GM23248 (cell line): ENCODE data around the gene ASB4. TPM values are rescaled to one million over a fixed set of nuclear protein-coding genes. Genes with fewer than 3 reads are reported as not detected.
A peak's percentile ranks its signal among the peaks of the same experiment; 100 is the strongest.

Experiments used
- DNase-seq: peaks from one replicate; pipeline ENCODE4 v3.0.0-alpha.2; 2015
- H2AFZ ChIP-seq: fragments of 200-600 bp; sonication (generic); 2 replicates; pipeline ENCODE4 v1.6.1; 2016; ENCODE audit warnings: antibody characterized with exemption
- H3F3A ChIP-seq: fragments of 200-600 bp; sonication (generic); 2 replicates; pipeline ENCODE4 v1.6.1; 2016; ENCODE audit warnings: mild to moderate bottlenecking, antibody characterized with exemption, mixed run types; ENCODE audit not compliant: insufficient read depth
- H3K27ac ChIP-seq: fragments of 200-600 bp; sonication (generic); 2 replicates; pipeline ENCODE4 v1.5.1; 2016; ENCODE audit warnings: mild to moderate bottlenecking
- H3K27me3 ChIP-seq: fragments of 200-600 bp; sonication (generic); replicated peaks from 2 replicates; pipeline ENCODE4 v1.6.1; 2016; ENCODE audit warnings: mild to moderate bottlenecking; ENCODE audit not compliant: insufficient read depth
- H3K36me3 ChIP-seq: fragments of 200-600 bp; sonication (generic); 2 replicates; pipeline ENCODE4 v1.6.1; 2016; ENCODE audit warnings: low read depth, mild to moderate bottlenecking
- H3K4me1 ChIP-seq: fragments of 200-600 bp; sonication (generic); 2 replicates; pipeline ENCODE4 v1.6.1; 2016; ENCODE audit warnings: mild to moderate bottlenecking; ENCODE audit not compliant: insufficient read depth
- H3K4me2 ChIP-seq: fragments of 200-600 bp; sonication (generic); one replicate; pipeline ENCODE4 v1.6.1; 2016; ENCODE audit warnings: mild to moderate bottlenecking; ENCODE audit not compliant: unreplicated experiment
- H3K4me3 ChIP-seq: fragments of 200-600 bp; sonication (generic); 2 replicates; pipeline ENCODE4 v1.5.1; 2016; ENCODE audit warnings: mild to moderate bottlenecking
- H3K79me2 ChIP-seq: fragments of 200-600 bp; sonication (generic); 2 replicates; pipeline ENCODE4 v1.6.1; 2016; ENCODE audit warnings: mild to moderate bottlenecking; ENCODE audit not compliant: insufficient read depth
- H3K9ac ChIP-seq: fragments of 200-600 bp; sonication (generic); 2 replicates; pipeline ENCODE4 v1.6.1; 2016; ENCODE audit warnings: mild to moderate bottlenecking
- H3K9me2 ChIP-seq: fragments of 200-600 bp; sonication (generic); 2 replicates; pipeline ENCODE4 v1.6.1; 2016; ENCODE audit warnings: mixed run types, mild to moderate bottlenecking, moderate library complexity; ENCODE audit not compliant: insufficient read depth
- H3K9me3 ChIP-seq: fragments of 200-600 bp; sonication (generic); one replicate; pipeline ENCODE4 v1.6.1; 2017; ENCODE audit warnings: low read depth
- H4K20me1 ChIP-seq: fragments of 200-600 bp; sonication (generic); 2 replicates; pipeline ENCODE4 v1.6.0; 2016; ENCODE audit not compliant: insufficient read depth
- EZH2 ChIP-seq: fragments of 200-600 bp; sonication (generic); IDR thresholded peaks from 2 replicates; pipeline ENCODE4 v1.6.1; 2018; ENCODE audit warnings: antibody characterized with exemption, mild to moderate bottlenecking; ENCODE audit not compliant: insufficient read depth, poor library complexity, severe bottlenecking
- EZH2phosphoT487 ChIP-seq: fragments of 200-600 bp; sonication (generic); IDR thresholded peaks from 2 replicates; pipeline ENCODE4 v1.6.1; 2018; ENCODE audit warnings: antibody characterized with exemption, moderate library complexity, mild to moderate bottlenecking, low read depth; ENCODE audit not compliant: insufficient read depth
- WGBS, 2 experiments: methylation state at CpG; one replicate each; pipeline ENCODE4 v1.1.6; 2015 to 2017; ENCODE audit warnings: low lambda C conversion rate in 2 of 2, low coverage in 1 of 2; ENCODE audit errors: missing lambda C conversion rate in 2 of 2; 5-methylcytosine and 5-hydroxymethylcytosine counted together
- in situ Hi-C: fragments of 300-500 bp; cut with MboI; formaldehyde crosslinking; loops from 2 replicates; pipeline ENCODE4 v1.15.0; 2020
- polyA plus RNA-seq: library from polyadenylated mRNA; unstranded; fragments of >200 nt; fragmentation: Nextera tagmentation; extraction: Ambion mirVana; gene quantifications from 2 replicates; pipeline ENCODE4 v1.2.1, GENCODE V29; 2016
- total RNA-seq: library from RNA; depleted of rRNA; stranded (reverse); fragments of >200 nt; shearing (Covaris generic); gene quantifications from 2 replicates; pipeline ENCODE4 v1.2.3, GENCODE V29; 2014

Gene ASB4
- total and polyA plus RNA-seq, 2 experiments from 2014 or later, result not detected

GRCh38 chr7:95471071-95471470, 14.7 kb upstream of the ASB4 start:
- H3K9ac ChIP-seq, result no peak overlapping the region
- no peak overlapping the region for H3K4me3 ChIP-seq
- no peaks in the 10 kb centered on the region for H3K9me3 ChIP-seq
- peaks cover 7% of the 10 kb centered on the region; the same call in 1 of the 2 replicates for H3K4me1 ChIP-seq
- H3K27ac ChIP-seq, result no peak overlapping the region
- in situ Hi-C loops, result no loop called here
- H3K79me2 ChIP-seq, result no peaks in the 10 kb centered on the region
- H4K20me1 ChIP-seq, result no peaks in the 10 kb centered on the region
- no peak for TF ChIP-seq EZH2
- no peak for TF ChIP-seq EZH2phosphoT487
- H3F3A ChIP-seq, result no peaks in the 10 kb centered on the region; the same call in 1 of the 2 replicates
- 92 to 97% methylated on average over 3 of the region's 3 CpGs for WGBS, 2 experiments
- H3K4me2 ChIP-seq, result no peak overlapping the region
- H3K36me3 ChIP-seq, result no peaks in the 10 kb centered on the region
- DNase-seq, result no peak
- H3K9me2 ChIP-seq, result no peaks in the 10 kb centered on the region
- no peaks in the 10 kb centered on the region for H3K27me3 ChIP-seq
- no peak overlapping the region for H2AFZ ChIP-seq

- H3K36me3 ChIP-seq, result no peaks in the 10 kb centered on the region
- 11 to 14% methylated on average over 8 of the region's 8 CpGs for WGBS, 2 experiments
- peaks cover 7% of the 10 kb centered on the region; the same call in 1 of the 2 replicates for H3K4me1 ChIP-seq
- no peaks in the 10 kb centered on the region for H3K9me2 ChIP-seq
- H4K20me1 ChIP-seq, result no peaks in the 10 kb centered on the region
- no peak overlapping the region for H3K27ac ChIP-seq
- no peak overlapping the region for H3K9ac ChIP-seq
- in situ Hi-C loops, result no loop called here
- no peaks in the 10 kb centered on the region for H3K9me3 ChIP-seq
- no peaks in the 10 kb centered on the region for H3K27me3 ChIP-seq
- DNase-seq, result peak; percentile 70
- no peak overlapping the region for H2AFZ ChIP-seq
- TF ChIP-seq EZH2 (no peak), EZH2phosphoT487 (no peak)
- H3K4me2 ChIP-seq, result no peak overlapping the region
- H3F3A ChIP-seq, result no peaks in the 10 kb centered on the region; the same call in 1 of the 2 replicates
- H3K79me2 ChIP-seq, result no peaks in the 10 kb centered on the region
- no peak overlapping the region for H3K4me3 ChIP-seq
These were observed 13.1 kb upstream of the ASB4 start for GRCh38 chr7:95472581-95473161.

GRCh38 chr7:95473276-95473985, 12.3 kb upstream of the ASB4 start:
- H3K27me3 ChIP-seq, result no peaks in the 10 kb centered on the region
- no peaks in the 10 kb centered on the region for H3K79me2 ChIP-seq
- H3K36me3 ChIP-seq, result no peaks in the 10 kb centered on the region
- H2AFZ ChIP-seq, result no peak overlapping the region
- H3K9me2 ChIP-seq, result no peaks in the 10 kb centered on the region
- no peaks in the 10 kb centered on the region for H4K20me1 ChIP-seq
- no peak overlapping the region for H3K9ac ChIP-seq
- DNase-seq, result no peak
- no peak overlapping the region for H3K4me3 ChIP-seq
- no peak for TF ChIP-seq EZH2phosphoT487
- H3K9me3 ChIP-seq, result no peaks in the 10 kb centered on the region
- no peak overlapping the region for H3K4me2 ChIP-seq
- H3K27ac ChIP-seq, result no peak overlapping the region
- H3F3A ChIP-seq, result no peaks in the 10 kb centered on the region; the same call in 1 of the 2 replicates
- 66 to 70% methylated on average over 9 of the region's 9 CpGs for WGBS, 2 experiments
- in situ Hi-C loops, result no loop called here
- H3K4me1 ChIP-seq, result peaks cover 7% of the 10 kb centered on the region; the same call in 1 of the 2 replicates

- WGBS, 2 experiments, result 69 to 73% methylated on average over 9 of the region's 9 CpGs
- in situ Hi-C loops, result loop anchor here (25.0 kb wide), 1 partner anchor 1014 kb away; no protein-coding TSS in a partner anchor
These were observed 9.5 kb upstream of the ASB4 start for GRCh38 chr7:95476072-95476847.

More at GRCh38 chr7:95476072-95476847, 9.5 kb upstream of the ASB4 start:
- Histone ChIP-seq H3K9ac (no peak overlapping the region), H3K4me3 (no peak overlapping the region), H3K36me3 (no peaks in the 10 kb centered on the region), H3F3A (no peaks in the 10 kb centered on the region; the same call in 1 of the 2 replicates), H3K79me2 (no peaks in the 10 kb centered on the region), H3K4me1 (no peaks in the 10 kb centered on the region), H3K27me3 (no peaks in the 10 kb centered on the region), H3K9me2 (no peaks in the 10 kb centered on the region), H4K20me1 (no peaks in the 10 kb centered on the region), H2AFZ (peak overlapping the region; percentile 28; the same call in 1 of the 2 replicates), H3K27ac (no peak overlapping the region), H3K9me3 (no peaks in the 10 kb centered on the region), H3K4me2 (no peak overlapping the region)
- DNase-seq, result no peak
- TF ChIP-seq EZH2phosphoT487 (no peak), EZH2 (no peak)
